Thymus (tissue), 11 donors: ENCODE results near the gene VWC2L. TPM values are rescaled to one million over a fixed set of nuclear protein-coding genes. Genes with fewer than 3 reads are reported as not detected.

Experiments
- DNase-seq, 9 donors: peaks; one replicate each; pipeline ENCODE4 v3.0.0-alpha.2; 2013; ENCODE audit warnings: low spot score in 9 of 9, low read depth in 6 of 9, missing footprints in 1 of 9
- H3K27ac ChIP-seq, 2 donors: one replicate each; pipeline ENCODE4 v1.5.1; 2013; ENCODE audit warnings: control low read depth in 1 of 2, low read depth in 1 of 2, low read length in 1 of 2, mild to moderate bottlenecking in 1 of 2, moderate library complexity in 1 of 2
- H3K27me3 ChIP-seq, 2 donors: one replicate each; pipeline ENCODE4 v1.5.1; 2013; ENCODE audit warnings: low read length in 1 of 2; ENCODE audit not compliant: control insufficient read depth in 2 of 2, insufficient read depth in 1 of 2
- H3K36me3 ChIP-seq, 2 donors: one replicate each; pipeline ENCODE4 v1.5.1; 2013; ENCODE audit warnings: low read length in 1 of 2, mild to moderate bottlenecking in 1 of 2, moderate library complexity in 1 of 2; ENCODE audit not compliant: control insufficient read depth in 2 of 2, insufficient read depth in 2 of 2
- H3K4me1 ChIP-seq, 2 donors: one replicate each; pipeline ENCODE4 v1.5.1; 2013; ENCODE audit warnings: low read length in 2 of 2; ENCODE audit not compliant: control insufficient read depth in 2 of 2, insufficient read depth in 2 of 2
- H3K4me3 ChIP-seq, 2 donors: one replicate each; pipeline ENCODE4 v1.5.1; 2013; ENCODE audit warnings: low read length in 2 of 2, control low read depth in 1 of 2, mild to moderate bottlenecking in 1 of 2
- H3K9me3 ChIP-seq, 2 donors: one replicate each; pipeline ENCODE4 v1.5.1; 2013; ENCODE audit warnings: low read length in 1 of 2, mild to moderate bottlenecking in 1 of 2; ENCODE audit not compliant: control insufficient read depth in 2 of 2, insufficient read depth in 1 of 2
- WGBS: extraction: QIAGEN DNeasy Blood & Tissue Kit; methylation state at CpG from one replicate; pipeline ENCODE4 v1.1.7; 2013; 5-methylcytosine and 5-hydroxymethylcytosine counted together
- polyA plus RNA-seq: library from polyadenylated mRNA; stranded (reverse); fragments of 200-250 nt; gene quantifications from one replicate; pipeline ENCODE4 v1.2.3, GENCODE V29; 2013
- total RNA-seq: library from RNA; stranded (reverse); fragments of 120-200 nt; gene quantifications from one replicate; pipeline ENCODE4 v1.2.4, GENCODE V29; 2013
- donor health status: healthy.

VWC2L gene
- total and polyA plus RNA-seq, 2 donors = 0.02 TPM; not detected in 1

DNA sequence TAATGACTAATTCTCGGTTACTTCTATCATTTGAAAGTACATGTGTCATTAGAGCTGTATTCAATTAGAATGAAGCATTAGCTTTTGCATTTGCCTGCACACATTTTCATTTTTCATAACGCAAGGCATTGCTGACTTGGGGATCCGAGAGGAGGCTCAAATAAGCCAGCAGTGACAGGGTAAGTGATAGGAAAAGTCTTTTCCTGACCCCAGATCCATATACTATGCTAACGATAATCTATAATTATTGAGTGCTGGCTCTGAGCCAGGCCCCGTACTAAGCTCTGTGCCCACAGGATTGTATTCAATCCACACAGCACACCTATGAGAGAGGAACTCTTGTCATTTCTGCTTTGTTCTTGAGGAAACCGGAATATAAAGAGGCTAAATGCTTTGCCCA is 168.2 kb downstream of the VWC2L start:
- H3K4me3 ChIP-seq = no peak overlapping the region
- 94% methylated on average over 6 of the region's 6 CpGs for WGBS
- H3K27me3 ChIP-seq = no peaks in the 10 kb centered on the region

DNA sequence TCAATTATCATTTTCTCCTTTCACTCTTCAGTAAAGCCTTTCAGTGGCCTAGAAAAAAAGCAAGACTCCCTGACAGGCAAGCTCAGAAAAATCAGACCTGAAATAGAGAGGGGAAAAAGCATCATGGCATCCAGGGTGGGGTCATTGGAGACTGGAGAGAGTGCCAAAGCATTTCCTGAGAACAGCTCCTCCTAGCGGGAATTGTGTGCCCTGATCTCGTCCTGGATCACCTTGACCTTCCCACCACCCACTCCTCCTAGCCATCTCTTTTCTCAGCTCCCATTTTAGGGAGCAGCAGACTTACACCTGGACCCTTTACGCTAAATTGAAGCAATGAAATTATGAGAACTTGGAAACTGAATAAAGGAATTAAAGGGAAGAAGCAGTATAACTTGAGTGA is 176.6 kb downstream of the VWC2L start:
- peak in 1 of 9 donors; percentile 7 for DNase-seq
- no peaks in the 10 kb centered on the region for H3K36me3 ChIP-seq
- no peaks in the 10 kb centered on the region for H3K27me3 ChIP-seq
- H3K27ac ChIP-seq = no peak overlapping the region
- 73% methylated on average over 3 of the region's 3 CpGs for WGBS
- H3K4me1 ChIP-seq = no peaks in the 10 kb centered on the region
- H3K9me3 ChIP-seq = no peaks in the 10 kb centered on the region
- H3K4me3 ChIP-seq = no peak overlapping the region

More for the DNA sequence above, 168.2 kb downstream of the VWC2L start:
- H3K36me3 ChIP-seq = no peaks in the 10 kb centered on the region
- H3K27ac ChIP-seq = no peak overlapping the region
- no peaks in the 10 kb centered on the region for H3K4me1 ChIP-seq
- H3K9me3 ChIP-seq = no peaks in the 10 kb centered on the region
- DNase-seq = no peak

DNA sequence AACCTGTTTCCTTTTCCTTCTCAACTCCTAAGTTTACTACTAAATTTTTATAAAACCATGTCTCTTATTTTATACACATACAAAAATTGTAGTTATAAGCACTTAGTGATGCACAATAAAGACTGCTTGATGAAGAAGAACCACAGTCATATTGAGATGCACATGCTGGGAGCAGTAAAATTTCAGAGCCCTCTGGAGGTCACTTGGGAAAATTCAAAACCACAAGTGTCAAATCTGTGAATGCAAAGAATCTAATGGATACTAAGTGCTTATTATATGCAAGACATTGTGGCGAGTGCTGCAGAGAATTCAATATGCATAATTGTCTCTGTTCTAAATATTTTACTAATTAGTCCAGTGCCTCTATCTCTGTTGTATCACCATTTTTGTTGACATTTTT is 180.5 kb downstream of the VWC2L start:
- H3K27ac ChIP-seq = no peak overlapping the region
- H3K27me3 ChIP-seq = no peaks in the 10 kb centered on the region
- no peak overlapping the region for H3K4me3 ChIP-seq
- no peaks in the 10 kb centered on the region for H3K4me1 ChIP-seq
- no peaks in the 10 kb centered on the region for H3K36me3 ChIP-seq
- no peak for DNase-seq
- no peaks in the 10 kb centered on the region for H3K9me3 ChIP-seq
- WGBS = 90% methylated on average over 1 of the region's 1 CpG

DNA sequence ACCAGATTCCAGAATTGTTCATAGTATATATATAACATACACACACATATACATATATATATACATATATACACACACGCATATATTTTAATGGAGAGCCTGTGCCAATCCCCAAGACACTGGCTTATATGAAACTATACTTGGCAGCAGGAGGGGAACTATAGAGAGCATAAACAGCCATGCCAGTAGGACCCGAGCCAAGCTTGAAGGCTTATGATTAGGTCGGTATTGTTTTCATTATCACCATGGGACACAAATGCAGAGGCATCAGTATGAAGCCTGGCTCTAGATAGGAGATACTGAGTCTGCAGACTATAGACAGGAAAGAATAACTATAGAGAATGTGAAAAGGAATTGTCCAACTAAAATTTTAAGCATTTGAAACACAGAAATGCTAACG is 181.2 kb downstream of the VWC2L start:
- Histone ChIP-seq H3K36me3 (no peaks in the 10 kb centered on the region), H3K4me1 (no peaks in the 10 kb centered on the region), H3K4me3 (no peak overlapping the region), H3K27ac (no peak overlapping the region), H3K9me3 (no peaks in the 10 kb centered on the region), H3K27me3 (no peaks in the 10 kb centered on the region)
- whole genome bisulfite sequencing = 92% methylated on average over 4 of the region's 4 CpGs
- no peak for DNase-seq

DNA sequence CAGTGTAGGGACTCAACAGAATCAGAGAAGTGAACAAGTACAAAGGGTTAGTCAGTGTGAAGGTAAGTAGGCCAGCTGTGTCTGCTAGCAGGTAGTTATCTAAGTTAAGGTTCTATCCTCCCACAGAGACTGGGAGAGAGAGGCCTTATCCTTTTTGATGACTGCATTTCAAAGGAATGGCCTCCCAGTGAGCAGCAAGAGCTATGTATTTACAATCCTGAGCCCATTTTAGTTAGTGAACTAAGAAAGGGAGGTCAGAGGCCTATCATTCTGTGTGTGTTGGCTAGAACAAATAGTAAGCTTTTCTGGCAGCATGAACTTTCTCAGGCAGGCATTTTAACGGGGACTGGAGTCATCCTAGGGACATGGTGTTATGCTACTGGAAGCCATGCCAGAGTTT is 182.9 kb downstream of the VWC2L start:
- no peak overlapping the region for H3K27ac ChIP-seq
- no peaks in the 10 kb centered on the region for H3K4me1 ChIP-seq
- no peaks in the 10 kb centered on the region for H3K27me3 ChIP-seq
- H3K9me3 ChIP-seq = no peaks in the 10 kb centered on the region
- no peaks in the 10 kb centered on the region for H3K36me3 ChIP-seq
- 96% methylated on average over 1 of the region's 1 CpG for WGBS
- no peak for DNase-seq
- no peak overlapping the region for H3K4me3 ChIP-seq

DNA sequence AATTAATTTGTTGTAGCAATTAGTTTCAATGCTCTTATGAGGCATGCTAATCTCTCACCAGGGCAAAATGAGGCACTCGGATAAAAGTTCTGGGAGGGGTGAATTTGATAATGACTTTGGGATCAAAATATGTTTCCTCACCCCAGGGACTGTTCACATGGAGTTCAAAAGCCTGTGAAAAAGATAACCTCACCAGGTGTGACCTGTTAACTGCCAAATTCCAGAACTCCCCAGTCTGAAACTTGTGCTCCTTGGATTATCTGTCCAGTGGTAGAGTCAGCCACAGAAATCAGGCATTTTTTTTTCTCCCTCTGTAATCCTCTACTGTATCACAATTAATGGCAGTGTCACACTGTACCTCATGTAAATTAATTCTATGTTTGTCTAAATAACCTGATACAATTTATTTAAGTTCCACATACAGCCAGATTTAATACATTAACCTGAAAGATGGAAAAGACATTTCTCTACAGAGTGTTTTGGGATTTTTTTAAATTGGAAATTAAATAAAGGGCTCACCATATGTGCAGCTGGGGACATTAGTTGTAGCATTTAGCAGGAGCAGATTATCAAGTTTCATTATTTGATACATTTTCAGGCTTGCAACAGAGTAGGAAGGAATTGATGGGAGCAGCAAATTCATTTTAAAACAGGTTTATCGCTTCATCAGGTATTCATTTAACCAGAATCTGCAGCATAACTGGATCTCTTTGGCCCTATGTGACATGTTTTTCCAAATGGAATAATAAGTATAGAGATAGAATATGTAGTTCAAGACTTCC is 191.2 kb downstream of the VWC2L start:
- Histone ChIP-seq H3K4me3 (no peak overlapping the region), H3K27me3 (no peaks in the 10 kb centered on the region), H3K27ac (no peak overlapping the region), H3K9me3 (no peaks in the 10 kb centered on the region), H3K4me1 (no peaks in the 10 kb centered on the region), H3K36me3 (no peaks in the 10 kb centered on the region)
- no peak for DNase-seq
- 93% methylated on average over 2 of the region's 2 CpGs for WGBS

DNA sequence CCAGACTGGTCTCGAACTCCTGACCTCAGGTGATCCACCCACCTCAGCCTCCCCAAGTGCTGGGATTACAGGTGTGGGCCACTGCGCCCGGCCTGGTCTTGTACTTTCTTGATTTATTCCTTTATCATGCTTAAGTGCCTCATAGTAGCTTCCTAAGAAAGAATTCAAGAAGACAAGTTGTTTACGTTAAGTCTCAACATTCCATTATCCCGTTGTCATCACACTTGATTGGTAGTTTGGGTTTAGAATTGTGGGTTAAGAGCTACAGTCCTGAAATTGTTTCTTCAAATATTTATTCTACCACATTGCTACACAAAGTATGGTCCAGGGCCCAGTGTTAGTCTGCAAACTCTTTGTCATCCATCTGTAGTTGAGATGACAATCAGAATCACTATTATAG is 194.0 kb downstream of the VWC2L start:
- Histone ChIP-seq H3K27ac (no peak overlapping the region), H3K9me3 (no peaks in the 10 kb centered on the region), H3K4me1 (no peaks in the 10 kb centered on the region), H3K27me3 (no peaks in the 10 kb centered on the region), H3K36me3 (no peaks in the 10 kb centered on the region), H3K4me3 (no peak overlapping the region)
- DNase-seq = no peak
- 96% methylated on average over 5 of the region's 5 CpGs for WGBS

DNA sequence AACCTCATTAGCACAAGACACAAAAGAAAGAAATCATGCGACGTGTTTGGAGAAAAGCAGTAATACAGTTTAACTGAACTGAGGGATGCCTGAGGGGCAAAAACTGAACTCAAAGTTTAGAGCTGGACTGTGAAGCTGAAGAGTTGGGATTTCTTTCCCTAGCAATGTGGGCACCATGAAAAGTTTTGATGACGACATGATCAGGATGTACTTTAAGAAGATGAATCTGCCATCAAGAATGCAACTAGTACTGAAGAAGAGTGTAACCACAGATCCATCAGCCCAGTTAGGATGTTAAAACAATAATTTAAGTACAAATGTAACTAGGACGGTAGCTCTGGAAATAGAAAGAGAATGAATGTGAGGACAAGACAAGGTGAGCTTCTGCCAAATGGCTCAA is 196.2 kb downstream of the VWC2L start:
- no peak overlapping the region for H3K27ac ChIP-seq
- H3K4me3 ChIP-seq = no peak overlapping the region
- H3K9me3 ChIP-seq = no peaks in the 10 kb centered on the region
- no peak for DNase-seq
- 98% methylated on average over 4 of the region's 4 CpGs for WGBS
- H3K4me1 ChIP-seq = no peaks in the 10 kb centered on the region
- no peaks in the 10 kb centered on the region for H3K36me3 ChIP-seq
- no peaks in the 10 kb centered on the region for H3K27me3 ChIP-seq

DNA sequence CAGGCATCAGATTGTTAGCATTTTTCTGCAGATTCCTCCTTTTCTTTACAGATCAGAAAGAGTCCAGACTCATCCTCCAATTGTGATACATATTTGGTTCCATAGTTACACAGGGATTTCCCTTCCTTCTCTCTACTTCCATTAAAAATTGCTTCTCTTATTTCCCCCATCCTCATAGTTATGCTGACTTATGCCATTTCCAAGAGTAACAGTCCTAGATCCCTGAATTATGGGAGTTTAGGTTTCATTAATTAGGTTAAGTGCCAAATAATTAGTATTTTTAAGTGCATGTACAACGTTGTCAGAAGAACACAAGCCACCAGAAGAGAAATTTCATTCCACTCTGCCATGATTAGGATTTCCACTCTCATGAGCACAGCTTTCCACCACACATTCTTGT is 200.2 kb downstream of the VWC2L start:
- 83% methylated on average over 1 of the region's 1 CpG for WGBS
- no peaks in the 10 kb centered on the region for H3K36me3 ChIP-seq
- H3K27me3 ChIP-seq = no peaks in the 10 kb centered on the region
- H3K27ac ChIP-seq = no peak overlapping the region
- no peak for DNase-seq
- no peak overlapping the region for H3K4me3 ChIP-seq
- H3K9me3 ChIP-seq = no peaks in the 10 kb centered on the region
- H3K4me1 ChIP-seq = no peaks in the 10 kb centered on the region
